22Rv1 (cell line): ENCODE results near the gene SFMBT1.

Source experiments
- H3K27ac ChIP-seq: fragments of 450-650 bp; 2 replicates; pipeline ENCODE4 v1.5.1; 2017
- CTCF ChIP-seq: fragments of 450-650 bp; IDR thresholded peaks from 2 replicates; pipeline ENCODE4 v1.5.1; 2017; ENCODE audit warnings: mild to moderate bottlenecking
- ZFX ChIP-seq: fragments of 450-650 bp; IDR thresholded peaks from 2 replicates; pipeline ENCODE4 v1.6.1; 2017; ENCODE audit warnings: antibody characterized with exemption, borderline replicate concordance

The SFMBT1 gene

GRCh38 chr3:53072653-53073552 lies 27.0 kb upstream of the SFMBT1 start:
- TF ChIP-seq ZFX (no peak), CTCF (peak; percentile 94)
- no peak overlapping the region for H3K27ac ChIP-seq

GRCh38 chr3:53071882-53072431 lies 26.1 kb upstream of the SFMBT1 start:
- TF ChIP-seq ZFX (no peak), CTCF (no peak)
- no peak overlapping the region for H3K27ac ChIP-seq

DNA sequence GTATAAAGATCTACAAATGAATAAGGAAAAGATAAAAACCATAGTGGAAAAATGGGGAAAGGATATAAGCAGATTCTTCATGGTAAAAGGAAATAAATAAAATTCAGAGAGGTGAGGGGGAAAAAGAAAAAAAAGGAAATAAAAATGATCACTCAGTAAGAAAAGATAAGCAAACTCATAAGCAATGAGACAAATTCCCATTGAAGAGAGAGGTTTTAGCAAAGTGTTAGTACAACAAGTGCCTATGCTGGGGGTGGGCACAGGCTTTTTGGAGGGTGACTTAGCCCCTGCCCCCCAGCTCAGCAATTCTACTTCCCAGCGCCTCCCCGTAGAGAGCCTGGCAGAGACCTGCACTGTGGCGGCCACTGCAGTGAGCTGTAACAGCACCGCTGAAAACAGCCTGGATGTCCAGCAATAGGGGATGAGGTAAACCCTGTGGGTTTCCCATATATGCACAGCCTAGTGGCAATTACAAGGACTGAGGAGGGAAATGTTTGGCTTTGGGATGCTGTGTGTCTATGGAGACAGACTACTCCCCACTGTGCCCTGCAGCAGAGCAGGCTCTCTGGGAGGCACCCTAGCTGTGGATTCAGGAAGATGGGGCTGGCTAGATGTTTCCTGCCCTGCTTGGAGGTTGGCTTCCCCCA lies 23.7 kb upstream of the SFMBT1 start:
- H3K27ac ChIP-seq = no peak overlapping the region
- TF ChIP-seq ZFX (no peak), CTCF (no peak)

GRCh38 chr3:53068176-53068575 lies 22.3 kb upstream of the SFMBT1 start:
- no peak overlapping the region for H3K27ac ChIP-seq
- TF ChIP-seq CTCF (no peak), ZFX (no peak)

- no peak overlapping the region for H3K27ac ChIP-seq
- TF ChIP-seq CTCF = no peak
Measured at GRCh38 chr3:53067567-53067966, 21.7 kb upstream of the SFMBT1 start.

DNA sequence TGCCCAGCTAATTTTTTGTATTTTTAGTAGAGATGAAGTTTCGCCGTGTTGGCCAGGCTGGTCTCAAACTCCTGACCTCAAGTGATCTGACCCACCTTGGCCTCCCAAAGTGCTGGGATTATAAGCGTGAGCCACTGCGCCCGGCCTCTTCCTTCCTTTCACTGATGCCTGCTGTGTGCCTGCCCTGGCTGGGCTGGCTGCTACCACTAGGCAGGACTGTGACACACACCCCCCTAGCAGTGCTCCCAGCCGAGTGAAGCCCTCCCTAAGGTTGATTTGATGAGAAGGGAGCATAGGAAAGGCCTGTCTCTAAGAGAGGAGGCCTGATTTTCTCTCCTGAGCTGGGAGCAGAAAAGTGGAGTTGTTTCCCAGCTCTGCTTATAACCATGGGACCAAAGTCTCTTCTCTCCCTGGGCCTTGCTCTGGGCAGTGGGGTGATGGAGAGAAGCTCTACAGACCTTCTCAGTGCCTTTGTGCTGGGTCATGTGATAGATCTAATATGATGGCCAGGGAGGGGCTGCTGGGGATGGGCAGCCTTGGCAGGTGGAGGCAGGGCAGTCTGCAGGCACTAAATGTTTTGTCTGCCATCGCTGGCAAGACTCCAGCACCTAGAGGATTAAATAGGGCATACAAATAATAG lies 20.1 kb upstream of the SFMBT1 start:
- no peak for TF ChIP-seq CTCF
- no peak for TF ChIP-seq ZFX
- no peak overlapping the region for H3K27ac ChIP-seq
